HG03139 (cell line): ENCODE results near the gene GREB1.
A peak's percentile ranks its signal among the peaks of the same experiment; 100 is the strongest.

Experiments used
- ATAC-seq: cut with Tn5 transposase; IDR thresholded peaks from one replicate; pipeline ENCODE4 v1.9.1; 2021; ENCODE audit not compliant: unreplicated experiment

Gene GREB1

GRCh38 chr2:11679486-11680181, 145.8 kb downstream of the GREB1 start:
- no peak for ATAC-seq

GRCh38 chr2:11680182-11680900, 146.5 kb downstream of the GREB1 start:
- no peak for ATAC-seq

- no peak for ATAC-seq
Measured at GRCh38 chr2:11680901-11681721, 147.3 kb downstream of the GREB1 start.

- no peak for ATAC-seq
Measured at GRCh38 chr2:11681722-11682589, 148.1 kb downstream of the GREB1 start.

GRCh38 chr2:11682590-11682915, 148.7 kb downstream of the GREB1 start:
- ATAC-seq = no peak

GRCh38 chr2:11683476-11683875, 149.6 kb downstream of the GREB1 start:
- ATAC-seq = no peak

- ATAC-seq = no peak
Measured at GRCh38 chr2:11683966-11684365, 150.1 kb downstream of the GREB1 start.

GRCh38 chr2:11684894-11685460, 151.1 kb downstream of the GREB1 start:
- ATAC-seq = no peak

GRCh38 chr2:11685906-11686470, 152.1 kb downstream of the GREB1 start:
- ATAC-seq = no peak

- no peak for ATAC-seq
Measured at GRCh38 chr2:11687736-11688135, 153.9 kb downstream of the GREB1 start.

- ATAC-seq = peak; percentile 70
Measured at GRCh38 chr2:11688222-11689069, 154.6 kb downstream of the GREB1 start.

GRCh38 chr2:11691076-11691660, 157.3 kb downstream of the GREB1 start:
- no peak for ATAC-seq
